Limb (tissue), 2 donors: ENCODE results near the gene TUBB3.
"Not testable (repeated sequence)": the region's sequence is repeated elsewhere in the genome, so short reads cannot be mapped to it uniquely, and the experiment has no call there.

Experiments
- DNase-seq, 2 donors: peaks; one replicate each; pipeline ENCODE4 v3.0.0-alpha.2; 2016; ENCODE audit errors: extremely low spot score in 2 of 2

TUBB3 gene

GRCh38 chr16:89922884-89923639, at the start of gene TUBB3:
Gene TUBB3 (plus strand): TSS chr16:89923342. CDS start chr16:89923402, 60 bp downstream.
- peak; percentile 54 to 88 for DNase-seq

GRCh38 chr16:89873972-89874689, 49.0 kb upstream of the TUBB3 start:
- DNase-seq = peak; percentile 94 to 99

GRCh38 chr16:89879123-89879522, 44.0 kb upstream of the TUBB3 start:
- DNase-seq = not testable (repeated sequence)

GRCh38 chr16:89880477-89881367, 42.4 kb upstream of the TUBB3 start:
- no peak for DNase-seq

GRCh38 chr16:89881368-89881730, 41.8 kb upstream of the TUBB3 start:
- DNase-seq = no peak

GRCh38 chr16:89883346-89884040, 39.6 kb upstream of the TUBB3 start:
- no peak for DNase-seq

- no peak for DNase-seq
Measured at GRCh38 chr16:89884041-89884421, 39.1 kb upstream of the TUBB3 start.

GRCh38 chr16:89887243-89887642, 35.9 kb upstream of the TUBB3 start:
- no peak for DNase-seq

GRCh38 chr16:89890200-89890599, 32.9 kb upstream of the TUBB3 start:
- no peak for DNase-seq

- peak in 1 of 2 donors; percentile 3 for DNase-seq
Measured at GRCh38 chr16:89890886-89891657, 32.1 kb upstream of the TUBB3 start.

GRCh38 chr16:89892055-89892630, 31.0 kb upstream of the TUBB3 start:
- DNase-seq = no peak

- DNase-seq = no peak
Measured at GRCh38 chr16:89892635-89893034, 30.5 kb upstream of the TUBB3 start.

GRCh38 chr16:89893642-89894548, 29.2 kb upstream of the TUBB3 start:
- no peak for DNase-seq

GRCh38 chr16:89895482-89896250, 27.5 kb upstream of the TUBB3 start:
- no peak for DNase-seq

GRCh38 chr16:89897204-89897603, 25.9 kb upstream of the TUBB3 start:
- DNase-seq = no peak

GRCh38 chr16:89898201-89898967, 24.8 kb upstream of the TUBB3 start:
- no peak for DNase-seq

GRCh38 chr16:89899879-89900481, 23.2 kb upstream of the TUBB3 start:
- DNase-seq = no peak
